Measurements from ENCODE around the gene IDUA.

The IDUA gene

GRCh38 chr4:978957-979701, 7.7 kb upstream of the IDUA start:
- ChIA-PET CTCF (interaction anchor here (0.7 to 2.0 kb wide), 2 partner anchors 8 to 26 kb away, joined by 3 to 8 read pairs; partner anchors contain the start of gene IDUA), POLR2A (no interaction called here)
- no peak overlapping the region for H3K4me3 ChIP-seq (ENCODE audit: low read depth, low read length)
- no peak for TF ChIP-seq CTCF (IDR thresholded peaks at IDR 0.05; ENCODE audit: insufficient read depth, low read length, missing control alignments)
- DNase-seq (ENCODE audit: low read depth, low spot score) = no peak

GRCh38 chr4:982291-982690, 4.6 kb upstream of the IDUA start:
- CTCF ChIA-PET = no interaction called here
- TF ChIP-seq CTCF (IDR thresholded peaks at IDR 0.05; ENCODE audit: insufficient read depth, low read length, missing control alignments) = no peak
- H3K4me3 ChIP-seq (ENCODE audit: low read depth, low read length) = no peak overlapping the region
- DNase-seq (ENCODE audit: low read depth, low spot score) = no peak
- POLR2A ChIA-PET = no interaction called here

GRCh38 chr4:982814-983213, 4.0 kb upstream of the IDUA start:
- POLR2A ChIA-PET = no interaction called here
- no peak overlapping the region for H3K4me3 ChIP-seq (ENCODE audit: low read depth, low read length)
- CTCF ChIA-PET = no interaction called here
- no peak for DNase-seq (ENCODE audit: low read depth, low spot score)
- TF ChIP-seq CTCF (IDR thresholded peaks at IDR 0.05; ENCODE audit: insufficient read depth, low read length, missing control alignments) = no peak

GRCh38 chr4:984336-985054, 2.3 kb upstream of the IDUA start:
- peak overlapping the region; percentile 32 for H3K4me3 ChIP-seq (ENCODE audit: low read depth, low read length)
- CTCF ChIA-PET = interaction anchor here (1.0 kb wide), 1 partner anchor 242 kb away, joined by 3 read pairs; no protein-coding TSS in a partner anchor
- TF ChIP-seq CTCF (IDR thresholded peaks at IDR 0.05; ENCODE audit: insufficient read depth, low read length, missing control alignments) = no peak
- no peak for DNase-seq (ENCODE audit: low read depth, low spot score)
- POLR2A ChIA-PET = no interaction called here

GRCh38 chr4:985123-985830, 1.6 kb upstream of the IDUA start:
- H3K4me3 ChIP-seq (ENCODE audit: low read depth, low read length) = peak overlapping the region; percentile 32
- DNase-seq (ENCODE audit: low read depth, low spot score) = no peak
- ChIA-PET POLR2A (interaction anchor here (0.6 kb wide), 1 partner anchor 58 kb away, joined by 3 read pairs; no protein-coding TSS in a partner anchor), CTCF (interaction anchor here (2.8 kb wide), 1 partner anchor 244 kb away, joined by 21 read pairs; no protein-coding TSS in a partner anchor)
- no peak for TF ChIP-seq CTCF (IDR thresholded peaks at IDR 0.05; ENCODE audit: insufficient read depth, low read length, missing control alignments)
